H1 (cell line): ENCODE measurements around the gene PEAK1. TPM values are rescaled to one million over a fixed set of nuclear protein-coding genes. Genes with fewer than 3 reads are reported as not detected.

Experiments
- CTCF ChIA-PET: fragments of 300-600 bp; sonication (Branson Sonifier 250); formaldehyde crosslinking; loops from one replicate; lab custom pipeline; 2021; ENCODE audit not compliant: partially characterized antibody; lab: Charles Lee
- POLR2A ChIA-PET: fragments of 300-600 bp; sonication (Branson Sonifier 250); formaldehyde crosslinking; loops from one replicate; lab custom pipeline; 2021; ENCODE audit warnings: inconsistent platforms; ENCODE audit not compliant: partially characterized antibody; lab: Charles Lee
- DNase-seq, 2 experiments: peaks; one replicate each; pipeline versions ENCODE4 v3.0.0 to v3.0.0-alpha.2; 2010 to 2022; ENCODE audit warnings: low spot score in 2 of 2, low read depth in 1 of 2, mixed read lengths in 1 of 2
- FAIRE-seq: peaks from 2 replicates; lab custom pipeline; 2011; peaks lifted over from hg19 to GRCh38; lab: Jason Lieb, UNC
- H2AFZ ChIP-seq: 2 replicates; pipeline ENCODE4 v1.8.1; 2012; ENCODE audit warnings: low read length, inconsistent platforms
- H2AK5ac ChIP-seq: 2 replicates; pipeline ENCODE4 v1.6.1; 2013; ENCODE audit warnings: low read depth, low read length
- H2BK120ac ChIP-seq: replicated peaks from 2 replicates; pipeline ENCODE3; 2013; ENCODE audit warnings: low read depth, low read length, inconsistent platforms
- H2BK12ac ChIP-seq: 2 replicates; pipeline ENCODE4 v1.6.1; 2013; ENCODE audit warnings: low read depth, low read length
- H2BK15ac ChIP-seq: 2 replicates; pipeline ENCODE4 v1.6.1; 2013; ENCODE audit warnings: low read length
- H2BK20ac ChIP-seq: 2 replicates; pipeline ENCODE4 v1.6.1; 2013; ENCODE audit warnings: low read length
- H2BK5ac ChIP-seq: 2 replicates; pipeline ENCODE4 v1.6.1; 2013; ENCODE audit warnings: low read depth, low read length
- H3K14ac ChIP-seq: 2 replicates; pipeline ENCODE4 v1.6.1; 2013; ENCODE audit warnings: inconsistent platforms; ENCODE audit not compliant: insufficient read length
- H3K18ac ChIP-seq: 2 replicates; pipeline ENCODE4 v1.6.1; 2013; ENCODE audit warnings: low read length; ENCODE audit errors: extremely low read depth
- H3K23ac ChIP-seq: 2 replicates; pipeline ENCODE4 v1.6.1; 2013; ENCODE audit warnings: inconsistent platforms; ENCODE audit not compliant: insufficient read length
- H3K23me2 ChIP-seq: 2 replicates; pipeline ENCODE4 v1.6.1; 2013; ENCODE audit warnings: low read depth, low read length
- H3K27ac ChIP-seq: 2 replicates; pipeline ENCODE4 v1.6.1; 2011; ENCODE audit warnings: low read depth, low read length, inconsistent platforms
- H3K27me3 ChIP-seq, 4 experiments: replicated peaks in 1 of 4; 1 replicate in 1 of 4; 2 replicates in 3 of 4; pipeline versions ENCODE4 v1.6.1 to v1.8.1; 2011 to 2013; ENCODE audit warnings: low read length in 3 of 4, mild to moderate bottlenecking in 3 of 4, inconsistent platforms in 2 of 4, mixed read lengths in 2 of 4, moderate library complexity in 1 of 4; ENCODE audit not compliant: control insufficient read depth in 3 of 4, insufficient read depth in 3 of 4; ENCODE audit errors: extremely low read depth in 1 of 4
- H3K36me3 ChIP-seq, 4 experiments: 2 replicates each; pipeline versions ENCODE4 v1.6.1 to v1.8.1; 2011 to 2013; ENCODE audit warnings: mild to moderate bottlenecking in 4 of 4, low read length in 3 of 4, moderate library complexity in 2 of 4, control low read depth in 1 of 4, inconsistent platforms in 1 of 4; ENCODE audit not compliant: insufficient read depth in 4 of 4, control insufficient read depth in 2 of 4
- H3K4ac ChIP-seq: replicated peaks from 2 replicates; pipeline ENCODE3; 2013; ENCODE audit warnings: low read length, low read depth, mixed read lengths, inconsistent platforms; ENCODE audit not compliant: insufficient read length
- H3K4me1 ChIP-seq, 4 experiments: replicated peaks in 1 of 4; 1 replicate in 1 of 4; 2 replicates in 3 of 4; pipeline versions ENCODE4 v1.6.1 to v1.8.1; 2011 to 2013; ENCODE audit warnings: low read length in 3 of 4, inconsistent platforms in 2 of 4, mixed read lengths in 1 of 4; ENCODE audit not compliant: insufficient read depth in 4 of 4, control insufficient read depth in 3 of 4
- H3K4me2 ChIP-seq, 2 experiments: 2 replicates each; pipeline versions ENCODE4 v1.6.1 to v1.8.1; 2011 to 2013; ENCODE audit warnings: low read depth in 2 of 2, low read length in 2 of 2, control low read depth in 1 of 2, inconsistent platforms in 1 of 2, mild to moderate bottlenecking in 1 of 2; ENCODE audit not compliant: insufficient read depth in 1 of 2
- H3K4me3 ChIP-seq, 4 experiments: fragments of 200-600, 300-600 bp in 1 of 4; sonication (generic), shearing (Covaris generic), sonication (Bioruptor Twin) in 1 of 4; 2 replicates each; pipeline versions ENCODE4 v1.5.1 to v1.8.1; 2011 to 2016; ENCODE audit warnings: low read length in 4 of 4, low read depth in 3 of 4, control low read depth in 2 of 4, inconsistent platforms in 2 of 4, mild to moderate bottlenecking in 2 of 4, mixed read lengths in 1 of 4, moderate library complexity in 1 of 4; ENCODE audit not compliant: insufficient read depth in 2 of 4; ENCODE audit errors: extremely low read depth in 1 of 4
- H3K56ac ChIP-seq: replicated peaks from 2 replicates; pipeline ENCODE3; 2013; ENCODE audit warnings: low read depth, mild to moderate bottlenecking, mixed read lengths, low read length, inconsistent platforms; ENCODE audit not compliant: insufficient read length
- H3K79me1 ChIP-seq: 2 replicates; pipeline ENCODE4 v1.6.1; 2013; ENCODE audit warnings: low read depth, low read length, control low read depth
- H3K79me2 ChIP-seq, 2 experiments: 2 replicates each; pipeline versions ENCODE4 v1.6.1 to v1.8.1; 2012 to 2013; ENCODE audit warnings: low read length in 2 of 2, mild to moderate bottlenecking in 2 of 2, inconsistent platforms in 1 of 2; ENCODE audit not compliant: insufficient read depth in 2 of 2, control insufficient read depth in 1 of 2
- H3K9ac ChIP-seq, 4 experiments: replicated peaks in 1 of 4; 1 replicate in 1 of 4; 2 replicates in 3 of 4; pipeline versions ENCODE4 v1.6.1 to v1.8.1; 2011 to 2013; ENCODE audit warnings: low read depth in 3 of 4, low read length in 3 of 4, control low read depth in 2 of 4, mild to moderate bottlenecking in 2 of 4, moderate library complexity in 2 of 4, inconsistent platforms in 1 of 4; ENCODE audit errors: extremely low read depth in 1 of 4
- H3K9me3 ChIP-seq, 2 experiments: 2 replicates each; pipeline versions ENCODE4 v1.6.1 to v1.8.1; 2012 to 2013; ENCODE audit warnings: mild to moderate bottlenecking in 2 of 2, moderate library complexity in 2 of 2, control low read depth in 1 of 2, inconsistent platforms in 1 of 2, low read depth in 1 of 2, low read length in 1 of 2, mixed read lengths in 1 of 2; ENCODE audit not compliant: insufficient read depth in 2 of 2
- H4K20me1 ChIP-seq, 2 experiments: replicated peaks in 1 of 2; 2 replicates each; pipeline versions ENCODE3 to v1.8.1; 2011 to 2013; ENCODE audit warnings: inconsistent platforms in 2 of 2, low read length in 2 of 2, mild to moderate bottlenecking in 1 of 2; ENCODE audit not compliant: insufficient read depth in 2 of 2, control insufficient read depth in 1 of 2
- H4K5ac ChIP-seq: 2 replicates; pipeline ENCODE4 v1.6.1; 2013; ENCODE audit warnings: low read length, low read depth, mixed read lengths, inconsistent platforms; ENCODE audit not compliant: insufficient read length
- H4K8ac ChIP-seq: 2 replicates; pipeline ENCODE4 v1.8.0; 2013; ENCODE audit warnings: mild to moderate bottlenecking, moderate library complexity, low read length, inconsistent platforms; ENCODE audit not compliant: insufficient read depth; ENCODE audit errors: extremely low read depth
- H4K91ac ChIP-seq: replicated peaks from 2 replicates; pipeline ENCODE3; 2013; ENCODE audit warnings: low read length, mixed read lengths, inconsistent platforms; ENCODE audit not compliant: insufficient read length
- CBX5 ChIP-seq: fragments of 300-800, 300-1000 bp; sonication (generic); IDR thresholded peaks from 2 replicates; pipeline ENCODE4 v1.7.1; 2016; ENCODE audit warnings: antibody characterized with exemption, low read length, low read depth
- CBX8 ChIP-seq: fragments of 300-800, 300-1000 bp; sonication (generic); IDR thresholded peaks from 2 replicates; pipeline ENCODE4 v1.7.1; 2016; ENCODE audit warnings: low read depth, low read length, borderline replicate concordance
- KDM1A ChIP-seq: fragments of 200-600, 300-600 bp; sonication (generic); IDR thresholded peaks from 2 replicates; pipeline ENCODE4 v1.7.1; 2016; ENCODE audit warnings: mild to moderate bottlenecking, low read length, borderline replicate concordance
- KDM4A ChIP-seq: IDR thresholded peaks from one replicate; pipeline ENCODE4 v1.7.1; 2012; ENCODE audit warnings: low read depth, mild to moderate bottlenecking, moderate library complexity, low read length, inconsistent platforms; ENCODE audit not compliant: severe bottlenecking
- NRF1 ChIP-seq: IDR thresholded peaks from 2 replicates; pipeline ENCODE4 v1.6.1; 2011; ENCODE audit warnings: mild to moderate bottlenecking, low read depth, low read length, improper control_type of control experiment
- RFX5 ChIP-seq: IDR thresholded peaks from 2 replicates; pipeline ENCODE4 v1.6.1; 2011; ENCODE audit warnings: low read depth, low read length, improper control_type of control experiment, borderline replicate concordance
- SUZ12 ChIP-seq: fragments of 200-600 bp; sonication (generic); IDR thresholded peaks from 2 replicates; pipeline ENCODE4 v1.6.1; 2012; ENCODE audit warnings: mild to moderate bottlenecking, inconsistent platforms, low read length, moderate library complexity, mixed read lengths
- TAF7 ChIP-seq: optimal IDR thresholded peaks from 2 replicates; pipeline ENCODE3; 2011; ENCODE audit warnings: low read depth, mild to moderate bottlenecking, inconsistent platforms, low read length, moderate library complexity, borderline replicate concordance
- WGBS, 2 experiments: shearing (Covaris generic) in 1 of 2; methylation state at CpG; one replicate each; pipeline versions ENCODE4 v1.1.6 to v1.1.7; 2013 to 2015; ENCODE audit warnings: low lambda C conversion rate in 2 of 2, mixed read lengths in 2 of 2, inconsistent platforms in 1 of 2, low coverage in 1 of 2, missing lambda C conversion rate in 1 of 2; ENCODE audit not compliant: insufficient replicate concordance in 2 of 2, insufficient coverage in 1 of 2, insufficient read length in 1 of 2; ENCODE audit errors: extremely low coverage in 1 of 2, missing lambda C conversion rate in 1 of 2; 5-methylcytosine and 5-hydroxymethylcytosine counted together
- polyA plus RNA-seq, 7 experiments: library from polyadenylated mRNA; depleted of rRNA in 3 of 7; stranded (reverse) in 5 of 7; unstranded in 2 of 7; fragments of >200 nt in 5 of 7; fragments of 200-250 nt in 2 of 7; gene quantifications; 1 replicate in 5 of 7; 2 replicates in 1 of 7; 4 replicates in 1 of 7; pipeline versions ENCODE4 v1.2.1 to v1.2.3, GENCODE V29; 2011 to 2013; ENCODE audit warnings: missing spikeins in 2 of 7, mixed read lengths in 2 of 7
- total RNA-seq: library from RNA; stranded (reverse); fragmentation: NEBNext Ultra II Directional; extraction: Animal tissue kit (Norgen Biotek cat#: 25700); gene quantifications from 2 replicates; pipeline ENCODE4 v1.2.1, GENCODE V29; 2021
- TF ChIP-seq, protein P1 (sequence below): IDR thresholded peaks from 2 replicates; pipeline ENCODE4 v1.6.1; 2012; ENCODE audit warnings: inconsistent platforms

Gene PEAK1
- total and polyA plus RNA-seq, 2 of the 8 experiments (the other 6 are each of a cell fraction or from before 2014, with no cell fraction given): 8.8 to 44.8 TPM

DNA sequence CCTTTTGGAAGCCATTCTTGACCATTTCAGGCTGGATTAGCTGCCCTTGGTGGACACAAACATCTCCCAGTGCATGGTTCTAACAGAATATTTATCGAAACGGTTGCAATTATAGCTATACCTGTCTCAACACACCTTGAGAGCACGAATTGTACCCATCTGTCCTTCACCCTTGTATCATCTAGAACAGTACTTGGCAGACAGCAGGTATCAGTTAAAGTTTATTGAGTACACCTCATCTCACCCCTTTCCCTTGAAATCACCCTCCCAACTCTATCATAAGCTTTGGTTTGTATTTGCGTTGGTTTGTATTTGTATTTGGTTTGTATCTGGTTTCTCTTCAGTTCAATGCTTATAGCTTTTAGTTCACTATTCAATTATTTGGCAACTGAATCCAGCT lies 361.4 kb downstream of the PEAK1 start:
- no peak overlapping the region for H3K14ac ChIP-seq
- H3K4me2 ChIP-seq: no peak overlapping the region
- DNase-seq: no peak
- H4K5ac ChIP-seq: no peak overlapping the region
- no peak for FAIRE-seq
- H4K8ac ChIP-seq: no peak overlapping the region
- no peak overlapping the region for H3K23ac ChIP-seq
- 90% methylated on average over 4 of the region's 4 CpGs; no CpG with 5 or more reads in 1 of the 2 experiments for WGBS, 2 experiments
- H2BK5ac ChIP-seq: no peak overlapping the region
- no peak overlapping the region for H3K18ac ChIP-seq
- POLR2A ChIA-PET: interaction anchor here (2.5 kb wide), 1 partner anchor 12 kb away, joined by 11 read pairs; no protein-coding TSS in a partner anchor
- no peak overlapping the region for H3K4ac ChIP-seq
- H4K20me1 ChIP-seq: peaks cover 7 to 12% of the 10 kb centered on the region in 2 experiments
- no peak overlapping the region for H3K27ac ChIP-seq
- H4K91ac ChIP-seq: no peak overlapping the region
- peaks cover 0 to 68% of the 10 kb centered on the region in 2 experiments; a peak in 2 of 4 replicates for H3K79me2 ChIP-seq
- no peak for TF ChIP-seq KDM4A
- no peak for TF ChIP-seq KDM1A
- no peak for TF ChIP-seq CBX8
- no peak for TF ChIP-seq NRF1
- no peak for TF ChIP-seq TAF7
- no peak for TF ChIP-seq SUZ12
- TF ChIP-seq, protein P1, sequence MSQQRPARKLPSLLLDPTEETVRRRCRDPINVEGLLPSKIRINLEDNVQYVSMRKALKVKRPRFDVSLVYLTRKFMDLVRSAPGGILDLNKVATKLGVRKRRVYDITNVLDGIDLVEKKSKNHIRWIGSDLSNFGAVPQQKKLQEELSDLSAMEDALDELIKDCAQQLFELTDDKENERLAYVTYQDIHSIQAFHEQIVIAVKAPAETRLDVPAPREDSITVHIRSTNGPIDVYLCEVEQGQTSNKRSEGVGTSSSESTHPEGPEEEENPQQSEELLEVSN: no peak
- TF ChIP-seq CBX5: no peak
- TF ChIP-seq RFX5: no peak
- TF ChIP-seq, all 59 proteins: peak for 0
- H2BK20ac ChIP-seq: no peak overlapping the region
- H2AK5ac ChIP-seq: no peak overlapping the region
- no peak overlapping the region for H3K9ac ChIP-seq
- H3K23me2 ChIP-seq: no peaks in the 10 kb centered on the region
- H3K4me3 ChIP-seq: no peak overlapping the region
- no peaks in the 10 kb centered on the region; a peak in 1 of 8 replicates for H3K36me3 ChIP-seq
- no peak overlapping the region for H3K56ac ChIP-seq
- no peaks in the 10 kb centered on the region for H3K79me1 ChIP-seq
- H3K27me3 ChIP-seq: no peaks in the 10 kb centered on the region
- no peak overlapping the region for H2BK12ac ChIP-seq
- no peak overlapping the region for H2BK120ac ChIP-seq
- peaks cover 0 to 8% (median 3%) of the 10 kb centered on the region in 4 experiments; a peak in 3 of 7 replicates for H3K4me1 ChIP-seq
- no peak overlapping the region for H2AFZ ChIP-seq
- CTCF ChIA-PET: interaction anchor here (1.1 to 1.5 kb wide), 6 partner anchors 9 to 117 kb away, joined by 3 to 9 read pairs (median 3); no protein-coding TSS in a partner anchor
- H2BK15ac ChIP-seq: no peak overlapping the region
- no peaks in the 10 kb centered on the region for H3K9me3 ChIP-seq
